Mesenchymal stem cell (in vitro differentiated cells and primary cell): ENCODE data around the gene AP1M2.

Experiments used
- DNase-seq: peaks from one replicate; pipeline ENCODE4 v3.0.0-alpha.2; 2013
- H2AFZ ChIP-seq: one replicate; pipeline ENCODE4 v1.6.1; 2013; ENCODE audit warnings: low read depth, mild to moderate bottlenecking, control low read depth, inconsistent platforms, low read length, moderate library complexity
- H2AK5ac ChIP-seq: 2 replicates; pipeline ENCODE4 v1.6.1; 2013; ENCODE audit warnings: low read length, moderate library complexity, mild to moderate bottlenecking, inconsistent platforms; ENCODE audit not compliant: severe bottlenecking
- H2BK120ac ChIP-seq: one replicate; pipeline ENCODE4 v1.6.1; 2013; ENCODE audit warnings: low read depth, mild to moderate bottlenecking, inconsistent platforms, low read length, moderate library complexity
- H2BK12ac ChIP-seq, 2 experiments: one replicate each; pipeline ENCODE4 v1.6.1; 2013; ENCODE audit warnings: inconsistent platforms in 2 of 2, low read length in 2 of 2, mild to moderate bottlenecking in 2 of 2, moderate library complexity in 2 of 2, control low read depth in 1 of 2
- H2BK15ac ChIP-seq: one replicate; pipeline ENCODE4 v1.6.1; 2013; ENCODE audit warnings: mild to moderate bottlenecking, low read depth, inconsistent platforms; ENCODE audit not compliant: poor library complexity, severe bottlenecking
- H2BK5ac ChIP-seq: 2 replicates; pipeline ENCODE4 v1.6.1; 2013; ENCODE audit warnings: low read depth, mild to moderate bottlenecking, low read length, control low read depth, inconsistent platforms; ENCODE audit not compliant: poor library complexity, severe bottlenecking
- H3K14ac ChIP-seq, 2 experiments: one replicate each; pipeline ENCODE4 v1.6.1; 2013; ENCODE audit warnings: inconsistent platforms in 2 of 2, low read length in 2 of 2, control low read depth in 1 of 2, mild to moderate bottlenecking in 1 of 2, moderate library complexity in 1 of 2
- H3K18ac ChIP-seq, 2 experiments: one replicate each; pipeline ENCODE4 v1.6.1; 2013; ENCODE audit warnings: inconsistent platforms in 2 of 2, low read length in 2 of 2, control low read depth in 1 of 2, low read depth in 1 of 2, mild to moderate bottlenecking in 1 of 2
- H3K23ac ChIP-seq, 2 experiments: one replicate each; pipeline ENCODE4 v1.6.1; 2013; ENCODE audit warnings: inconsistent platforms in 2 of 2, low read length in 2 of 2, mild to moderate bottlenecking in 2 of 2, moderate library complexity in 2 of 2, control low read depth in 1 of 2
- H3K27ac ChIP-seq: 2 replicates; pipeline ENCODE4 v1.5.1; 2013; ENCODE audit warnings: mild to moderate bottlenecking, moderate library complexity, low read length, control low read depth, inconsistent platforms; ENCODE audit not compliant: poor library complexity, severe bottlenecking
- H3K27me3 ChIP-seq, 2 experiments: 2 replicates each; pipeline versions ENCODE4 v1.6.1 to v1.7.0; 2013; ENCODE audit warnings: low read length in 2 of 2, mild to moderate bottlenecking in 2 of 2, moderate library complexity in 2 of 2, control low read depth in 1 of 2, inconsistent platforms in 1 of 2; ENCODE audit not compliant: control insufficient read depth in 1 of 2, insufficient read depth in 1 of 2
- H3K36me3 ChIP-seq, 2 experiments: 2 replicates each; pipeline versions ENCODE4 v1.6.1 to v1.7.0; 2013; ENCODE audit warnings: low read length in 2 of 2, control low read depth in 1 of 2, inconsistent platforms in 1 of 2, low read depth in 1 of 2, mild to moderate bottlenecking in 1 of 2; ENCODE audit not compliant: insufficient read depth in 2 of 2, control insufficient read depth in 1 of 2
- H3K4ac ChIP-seq, 2 experiments: one replicate each; pipeline ENCODE4 v1.6.1; 2013; ENCODE audit warnings: inconsistent platforms in 2 of 2, low read length in 2 of 2, mild to moderate bottlenecking in 2 of 2, moderate library complexity in 2 of 2, control low read depth in 1 of 2, low read depth in 1 of 2
- H3K4me1 ChIP-seq: 2 replicates; pipeline ENCODE4 v1.6.1; 2013; ENCODE audit warnings: low read depth, low read length, control low read depth; ENCODE audit not compliant: control insufficient read depth, insufficient read depth
- H3K4me2 ChIP-seq: 2 replicates; pipeline ENCODE4 v1.6.1; 2013; ENCODE audit warnings: low read length, mild to moderate bottlenecking, inconsistent platforms; ENCODE audit not compliant: poor library complexity, severe bottlenecking
- H3K4me3 ChIP-seq, 2 experiments: 2 replicates each; pipeline versions ENCODE4 v1.5.1 to v1.7.0; 2013; ENCODE audit warnings: low read length in 2 of 2, mild to moderate bottlenecking in 2 of 2, control low read depth in 1 of 2, low read depth in 1 of 2; ENCODE audit not compliant: insufficient read depth in 1 of 2
- H3K79me1 ChIP-seq: replicated peaks from 2 replicates; pipeline ENCODE4 v1.6.1; 2013; ENCODE audit warnings: mild to moderate bottlenecking, control low read depth, low read length, inconsistent platforms; ENCODE audit not compliant: poor library complexity, severe bottlenecking
- H3K9ac ChIP-seq: 2 replicates; pipeline ENCODE4 v1.7.0; 2013; ENCODE audit warnings: mild to moderate bottlenecking, low read length, moderate library complexity
- H3K9me3 ChIP-seq: 2 replicates; pipeline ENCODE4 v1.7.0; 2013; ENCODE audit warnings: mild to moderate bottlenecking, low read length; ENCODE audit not compliant: control insufficient read depth
- H4K8ac ChIP-seq: one replicate; pipeline ENCODE4 v1.6.1; 2013; ENCODE audit warnings: inconsistent platforms, mild to moderate bottlenecking, low read length, moderate library complexity
- H4K91ac ChIP-seq: one replicate; pipeline ENCODE4 v1.6.1; 2013; ENCODE audit warnings: mild to moderate bottlenecking, low read length, inconsistent platforms
- WGBS: methylation state at CpG from one replicate; pipeline ENCODE4 v1.1.7; 2013; ENCODE audit warnings: mixed read lengths; 5-methylcytosine and 5-hydroxymethylcytosine counted together

Gene AP1M2

GRCh38 chr19:10565028-10565566 lies 22.0 kb downstream of the AP1M2 start:
- no peak overlapping the region for H3K23ac ChIP-seq
- WGBS: 11% methylated on average over 9 of the region's 10 CpGs
- DNase-seq: peak; percentile 60

GRCh38 chr19:10562609-10563008 lies 24.5 kb downstream of the AP1M2 start:
- Histone ChIP-seq H3K36me3 (peaks cover 43 to 47% of the 10 kb centered on the region in 2 experiments), H3K27me3 (no peaks in the 10 kb centered on the region), H3K4me3 (no peak overlapping the region), H3K4me2 (no peak overlapping the region), H4K8ac (no peak overlapping the region), H2BK12ac (no peak overlapping the region), H2BK5ac (no peak overlapping the region), H2BK120ac (no peak overlapping the region), H3K9ac (no peak overlapping the region), H3K9me3 (no peaks in the 10 kb centered on the region), H3K14ac (no peak overlapping the region), H3K4ac (no peak overlapping the region), H4K91ac (no peak overlapping the region), H3K23ac (no peak overlapping the region), H3K79me1 (peaks cover 45% of the 10 kb centered on the region), H2BK15ac (no peak overlapping the region), H3K27ac (no peak overlapping the region), H3K4me1 (peaks cover 14% of the 10 kb centered on the region), H2AK5ac (no peak overlapping the region), H3K18ac (no peak overlapping the region), H2AFZ (no peak overlapping the region)
- DNase-seq: no peak
- WGBS: 95% methylated on average over 5 of the region's 5 CpGs

More at GRCh38 chr19:10565028-10565566, 22.0 kb downstream of the AP1M2 start:
- peak overlapping the region; percentile 94 to 97 for H3K4me3 ChIP-seq
- peak overlapping the region; percentile 20 for H3K27ac ChIP-seq
- peak overlapping the region; percentile 86 for H2BK15ac ChIP-seq
- H2AFZ ChIP-seq: peak overlapping the region; percentile 75
- peak overlapping the region; percentile 94 for H3K9ac ChIP-seq
- no peaks in the 10 kb centered on the region for H3K9me3 ChIP-seq
- H2BK120ac ChIP-seq: peak overlapping the region; percentile 37
- peaks cover 34% of the 10 kb centered on the region for H3K79me1 ChIP-seq
- H3K4me2 ChIP-seq: peak overlapping the region; percentile 70
- no peak overlapping the region for H2BK5ac ChIP-seq
- no peaks in the 10 kb centered on the region for H3K27me3 ChIP-seq
- peak overlapping the region; percentile 94 for H4K91ac ChIP-seq
- H3K4ac ChIP-seq: peak overlapping the region; percentile 83 to 89
- peak overlapping the region; percentile 94 for H3K18ac ChIP-seq
- peak overlapping the region in 1 of 2 experiments; percentile 68 for H2BK12ac ChIP-seq
- no peak overlapping the region for H2AK5ac ChIP-seq
- peaks cover 23% of the 10 kb centered on the region for H3K4me1 ChIP-seq
- H3K14ac ChIP-seq: peak overlapping the region in 1 of 2 experiments; percentile 61
- peaks cover 21 to 22% of the 10 kb centered on the region in 2 experiments for H3K36me3 ChIP-seq
- H4K8ac ChIP-seq: peak overlapping the region; percentile 98

GRCh38 chr19:10560154-10560553 lies 27.0 kb downstream of the AP1M2 start:
- no peak overlapping the region for H3K4me2 ChIP-seq
- DNase-seq: no peak
- no peak overlapping the region for H3K27ac ChIP-seq
- no peak overlapping the region for H3K18ac ChIP-seq
- 94% methylated on average over 7 of the region's 7 CpGs for WGBS
- no peak overlapping the region for H3K9ac ChIP-seq
- peaks cover 63 to 65% of the 10 kb centered on the region in 2 experiments for H3K36me3 ChIP-seq
- H2BK120ac ChIP-seq: no peak overlapping the region
- H3K27me3 ChIP-seq: no peaks in the 10 kb centered on the region
- H3K14ac ChIP-seq: no peak overlapping the region
- H3K4me3 ChIP-seq: no peak overlapping the region
- no peak overlapping the region for H3K23ac ChIP-seq
- H2BK5ac ChIP-seq: no peak overlapping the region
- H3K79me1 ChIP-seq: peaks cover 37% of the 10 kb centered on the region
- no peak overlapping the region for H2AK5ac ChIP-seq
- no peak overlapping the region for H2AFZ ChIP-seq
- no peak overlapping the region for H3K4ac ChIP-seq
- no peak overlapping the region for H2BK15ac ChIP-seq
- H4K91ac ChIP-seq: no peak overlapping the region
- no peak overlapping the region for H2BK12ac ChIP-seq
- no peak overlapping the region for H4K8ac ChIP-seq
- H3K4me1 ChIP-seq: peaks cover 4% of the 10 kb centered on the region
- H3K9me3 ChIP-seq: no peaks in the 10 kb centered on the region

GRCh38 chr19:10557603-10558197 lies 29.4 kb downstream of the AP1M2 start:
- no peak overlapping the region for H2AK5ac ChIP-seq
- H2BK120ac ChIP-seq: no peak overlapping the region

More at GRCh38 chr19:10557603-10558197, 29.4 kb downstream of the AP1M2 start:
- no peak for DNase-seq
- H3K9me3 ChIP-seq: no peaks in the 10 kb centered on the region
- H2AFZ ChIP-seq: no peak overlapping the region
- H3K27ac ChIP-seq: no peak overlapping the region
- H3K27me3 ChIP-seq: no peaks in the 10 kb centered on the region
- H3K14ac ChIP-seq: no peak overlapping the region
- no peak overlapping the region for H3K9ac ChIP-seq
- peaks cover 85% of the 10 kb centered on the region in 2 experiments for H3K36me3 ChIP-seq
- no peak overlapping the region for H3K4me2 ChIP-seq
- H3K18ac ChIP-seq: no peak overlapping the region
- H3K4me1 ChIP-seq: no peaks in the 10 kb centered on the region
- H3K4me3 ChIP-seq: no peak overlapping the region
- H2BK5ac ChIP-seq: no peak overlapping the region
- H4K91ac ChIP-seq: no peak overlapping the region
- no peak overlapping the region for H2BK15ac ChIP-seq
- peaks cover 31% of the 10 kb centered on the region for H3K79me1 ChIP-seq
- 96% methylated on average over 33 of the region's 33 CpGs for WGBS
- no peak overlapping the region for H3K4ac ChIP-seq
- no peak overlapping the region for H4K8ac ChIP-seq
- H2BK12ac ChIP-seq: no peak overlapping the region
- H3K23ac ChIP-seq: no peak overlapping the region
